Activated B cell treated with CpG ODN at 0.5 μM for 24 hours (primary cell): ENCODE measurements around the gene PDK2. TPM values are rescaled to one million over a fixed set of nuclear protein-coding genes. Genes with fewer than 3 reads are reported as not detected.

Experiments
- ATAC-seq: fragments of 200-7000 bp; cut with Tn5 transposase; one replicate; pipeline ENCODE4 v1.10.0; 2021; ENCODE audit warnings: low read depth, mild to moderate bottlenecking, moderate library complexity
- CTCF ChIA-PET: fragments of 350-600 bp; sonication (Branson Sonifier 250); formaldehyde crosslinking; loops from one replicate; lab custom pipeline; 2021; ENCODE audit warnings: antibody characterized with exemption; lab: Charles Lee
- POLR2A ChIA-PET: fragments of 350-600 bp; sonication (Branson Sonifier 250); formaldehyde crosslinking; loops from one replicate; lab custom pipeline; 2021; ENCODE audit warnings: antibody characterized with exemption; lab: Charles Lee
- DNase-seq: peaks from one replicate; pipeline ENCODE4 v3.0.0; 2022
- H3K27ac Mint-ChIP-seq: one replicate; pipeline ENCODE4 v1.8.0; 2020; ENCODE audit warnings: mixed read lengths
- H3K27me3 Mint-ChIP-seq: one replicate; pipeline ENCODE4 v1.8.0; 2021; ENCODE audit warnings: mixed read lengths
- H3K36me3 Mint-ChIP-seq: one replicate; pipeline ENCODE4 v1.8.0; 2021; ENCODE audit warnings: low read depth, mixed read lengths
- H3K4me1 Mint-ChIP-seq: one replicate; pipeline ENCODE4 v1.8.0; 2021; ENCODE audit warnings: mixed read lengths
- H3K4me3 Mint-ChIP-seq: one replicate; pipeline ENCODE4 v1.8.0; 2020; ENCODE audit warnings: mild to moderate bottlenecking, mixed read lengths
- H3K9me3 Mint-ChIP-seq: one replicate; pipeline ENCODE4 v1.8.0; 2020; ENCODE audit warnings: mixed read lengths
- CTCF ChIP-seq: fragments of 200-600 bp; IDR thresholded peaks from one replicate; pipeline ENCODE4 v1.8.0; 2022; ENCODE audit warnings: antibody characterized with exemption, mild to moderate bottlenecking
- intact Hi-C: fragments of 100-400 bp; cut with micrococcal nuclease; formaldehyde crosslinking; loops from one replicate; pipeline ENCODE4 v1.15.1; 2024
- total RNA-seq: library from RNA; stranded (reverse); gene quantifications from 2 replicates; pipeline ENCODE4 v1.2.3, GENCODE V29; 2022

Gene PDK2
- total RNA-seq, 1 donor from 2014 or later = 15.9 TPM

GRCh38 chr17:50123649-50124349 lies 28.6 kb downstream of the PDK2 start:
- Mint-ChIP-seq H3K27ac (no peak overlapping the region), H3K4me3 (no peak overlapping the region), H3K36me3 (no peaks in the 10 kb centered on the region), H3K27me3 (peaks cover 21% of the 10 kb centered on the region), H3K9me3 (no peaks in the 10 kb centered on the region), H3K4me1 (peaks cover 9% of the 10 kb centered on the region)
- ChIA-PET POLR2A (interaction anchor here (1.1 kb wide), 1 partner anchor 9 kb away, joined by 3 read pairs; no protein-coding TSS in a partner anchor), CTCF (interaction anchor here (1.0 to 1.4 kb wide), 2 partner anchors 15 to 38 kb away, joined by 3 to 5 read pairs; no protein-coding TSS in a partner anchor)
- no peak for TF ChIP-seq CTCF
- intact Hi-C loops = no loop called here
- ATAC-seq = no peak
- DNase-seq = no peak

GRCh38 chr17:50125420-50125997 lies 30.4 kb downstream of the PDK2 start:
- H3K4me1 Mint-ChIP-seq = peaks cover 17% of the 10 kb centered on the region
- ATAC-seq = no peak
- H3K9me3 Mint-ChIP-seq = no peaks in the 10 kb centered on the region
- H3K36me3 Mint-ChIP-seq = no peaks in the 10 kb centered on the region
- peaks cover 11% of the 10 kb centered on the region for H3K27me3 Mint-ChIP-seq
- no peak for DNase-seq
- CTCF ChIA-PET = interaction anchor here (1.0 to 1.2 kb wide), 2 partner anchors 14 to 32 kb away, joined by 3 read pairs; no protein-coding TSS in a partner anchor
- intact Hi-C loops = no loop called here
- no peak overlapping the region for H3K4me3 Mint-ChIP-seq
- no peak overlapping the region for H3K27ac Mint-ChIP-seq
- POLR2A ChIA-PET = no interaction called here
- no peak for TF ChIP-seq CTCF

GRCh38 chr17:50127697-50128361 lies 32.7 kb downstream of the PDK2 start:
- DNase-seq (no peak), ATAC-seq (no peak)
- Mint-ChIP-seq H3K4me3 (no peak overlapping the region), H3K36me3 (peaks cover 3% of the 10 kb centered on the region), H3K9me3 (no peaks in the 10 kb centered on the region), H3K27me3 (peaks cover 8% of the 10 kb centered on the region), H3K4me1 (peaks cover 37% of the 10 kb centered on the region), H3K27ac (no peak overlapping the region)
- TF ChIP-seq CTCF = no peak
- CTCF ChIA-PET = no interaction called here
- POLR2A ChIA-PET = interaction anchor here (1.1 to 1.4 kb wide), 2 partner anchors 10 to 21 kb away, joined by 3 to 4 read pairs; no protein-coding TSS in a partner anchor
- intact Hi-C loops = no loop called here

- DNase-seq (no peak), ATAC-seq (no peak)
- ChIA-PET POLR2A (interaction anchor here (0.6 to 5.2 kb wide), 3 partner anchors 11 to 25 kb away, joined by 4 to 82 read pairs (median 5); partner anchors contain the start of gene PPP1R9B), CTCF (no interaction called here)
- no peak for TF ChIP-seq CTCF
- Mint-ChIP-seq H3K27ac (peak overlapping the region; percentile 46), H3K9me3 (no peaks in the 10 kb centered on the region), H3K4me3 (peak overlapping the region; percentile 74), H3K36me3 (peaks cover 10% of the 10 kb centered on the region), H3K27me3 (peaks cover 8% of the 10 kb centered on the region), H3K4me1 (peaks cover 37% of the 10 kb centered on the region)
- intact Hi-C loops = no loop called here
Measured at GRCh38 chr17:50128441-50129352, 33.5 kb downstream of the PDK2 start.
